Measurements from ENCODE around the gene POU2AF3. TPM values are rescaled to one million over a fixed set of nuclear protein-coding genes. Genes with fewer than 3 reads are reported as not detected.

POU2AF3 gene
- total RNA-seq, 2 experiments from 2014 or later = not detected

DNA sequence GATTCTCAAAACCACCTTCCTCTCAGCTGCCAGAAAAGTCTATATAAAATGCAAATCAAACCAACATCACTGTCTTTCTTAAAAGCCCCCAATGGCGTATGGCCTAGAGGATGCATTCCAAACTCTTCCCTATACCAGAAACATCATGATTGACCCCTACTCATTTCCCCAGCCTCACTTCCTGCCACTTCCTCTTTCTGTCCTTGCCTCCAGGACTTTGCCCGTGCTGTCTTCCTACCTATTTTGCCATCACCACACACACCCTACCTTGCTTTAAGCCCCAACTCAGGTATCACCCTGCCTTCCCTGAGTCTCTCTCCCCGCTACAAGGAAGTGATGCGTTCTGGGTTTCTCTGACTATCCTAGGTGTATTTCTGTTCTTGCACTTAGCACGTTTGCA, 44.7 kb upstream of the POU2AF3 start:
- ATAC-seq (ENCODE audit: poor library complexity) = no peak
- CTCF ChIA-PET = no interaction called here
- POLR2A ChIA-PET = no interaction called here
- H3K9me3 Mint-ChIP-seq = no peaks in the 10 kb centered on the region
- H3K27me3 Mint-ChIP-seq = peaks cover under 1% of the 10 kb centered on the region
- H3K4me1 Mint-ChIP-seq (ENCODE audit: low read depth) = no peaks in the 10 kb centered on the region
- no peak overlapping the region for H3K4me3 Mint-ChIP-seq
- no peak for TF ChIP-seq CTCF (IDR thresholded peaks at IDR 0.05)
- H3K4me1 ChIP-seq (ENCODE audit: insufficient read depth, low read length) = no peaks in the 10 kb centered on the region
- H3K27me3 ChIP-seq (ENCODE audit: control insufficient read depth in 1 of 2, insufficient read depth in 2 of 2, low read length in 2 of 2) = no peaks in the 10 kb centered on the region
- no peak overlapping the region for H3K27ac Mint-ChIP-seq
- H3K27ac ChIP-seq (ENCODE audit: low read depth in 1 of 2, low read length in 2 of 2) = no peak overlapping the region
- no peak for DNase-seq
- H3K36me3 ChIP-seq (ENCODE audit: insufficient read depth, low read length) = no peaks in the 10 kb centered on the region
- no peak overlapping the region for H3K4me3 ChIP-seq (ENCODE audit: low read length)
- H3K36me3 Mint-ChIP-seq (ENCODE audit: low read depth) = no peaks in the 10 kb centered on the region
- intact Hi-C loops (cut with DNase I, micrococcal nuclease) = no loop called here
- H3K9me3 ChIP-seq (ENCODE audit: control insufficient read depth in 1 of 2, insufficient read depth in 1 of 2, low read length in 2 of 2) = no peaks in the 10 kb centered on the region

DNA sequence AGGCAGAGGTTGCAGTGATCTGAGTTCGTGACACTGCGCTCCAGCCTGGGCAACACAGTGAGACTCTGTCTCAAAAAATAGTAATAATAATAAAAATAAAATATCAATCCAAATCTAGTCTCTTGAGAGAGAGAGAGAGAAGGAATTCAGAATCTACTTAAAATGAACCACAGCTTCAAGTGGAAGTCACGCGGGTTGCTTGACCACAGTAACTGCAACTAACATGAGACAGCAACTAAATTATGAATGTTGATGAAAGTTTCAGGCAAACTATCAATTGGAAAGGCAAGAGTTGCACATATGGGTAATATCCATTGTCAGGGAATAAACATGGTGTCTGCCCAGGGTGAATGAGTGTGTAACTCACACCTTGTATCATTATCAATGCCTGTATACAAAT, 40.3 kb upstream of the POU2AF3 start:
- no peaks in the 10 kb centered on the region for H3K4me1 ChIP-seq (ENCODE audit: insufficient read depth, low read length)
- peaks cover 0 to 12% of the 10 kb centered on the region in 2 experiments for H3K27me3 ChIP-seq (ENCODE audit: control insufficient read depth in 1 of 2, insufficient read depth in 2 of 2, low read length in 2 of 2)
- no peak overlapping the region for H3K4me3 Mint-ChIP-seq
- no peak for DNase-seq
- H3K9me3 Mint-ChIP-seq = no peaks in the 10 kb centered on the region
- ATAC-seq (ENCODE audit: poor library complexity) = no peak
- H3K4me3 ChIP-seq (ENCODE audit: low read length) = no peak overlapping the region
- no peaks in the 10 kb centered on the region for H3K36me3 ChIP-seq (ENCODE audit: insufficient read depth, low read length)
- H3K27ac ChIP-seq (ENCODE audit: low read depth in 1 of 2, low read length in 2 of 2) = no peak overlapping the region
- H3K36me3 Mint-ChIP-seq (ENCODE audit: low read depth) = no peaks in the 10 kb centered on the region
- no peak for TF ChIP-seq CTCF (IDR thresholded peaks at IDR 0.05)
- ChIA-PET CTCF (no interaction called here), POLR2A (no interaction called here)
- no peaks in the 10 kb centered on the region for H3K4me1 Mint-ChIP-seq (ENCODE audit: low read depth)
- H3K9me3 ChIP-seq (ENCODE audit: control insufficient read depth in 1 of 2, insufficient read depth in 1 of 2, low read length in 2 of 2) = no peaks in the 10 kb centered on the region
- no peak overlapping the region for H3K27ac Mint-ChIP-seq
- intact Hi-C loops (cut with DNase I, micrococcal nuclease) = no loop called here
- H3K27me3 Mint-ChIP-seq = peaks cover 32% of the 10 kb centered on the region

DNA sequence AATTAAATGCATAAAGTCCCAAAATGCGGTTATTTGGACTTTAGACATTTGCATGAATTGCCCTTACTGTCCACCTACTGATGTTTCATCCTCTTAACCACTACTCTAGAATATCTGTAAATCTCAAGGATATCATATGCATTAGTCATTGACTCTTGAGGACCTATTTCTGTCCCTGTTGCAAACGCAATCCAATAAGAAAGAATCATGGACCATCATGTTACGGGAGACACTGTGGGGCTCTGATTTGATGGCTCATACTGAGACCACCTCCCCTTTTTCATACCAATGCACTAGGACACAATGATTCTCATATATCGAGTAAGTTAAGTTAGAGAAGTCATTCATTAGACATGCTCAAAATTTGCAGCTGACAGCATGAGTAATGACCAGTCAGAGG, 38.5 kb upstream of the POU2AF3 start:
- no peaks in the 10 kb centered on the region for H3K36me3 Mint-ChIP-seq (ENCODE audit: low read depth)
- TF ChIP-seq CTCF (IDR thresholded peaks at IDR 0.05) = no peak
- no peaks in the 10 kb centered on the region for H3K36me3 ChIP-seq (ENCODE audit: insufficient read depth, low read length)
- no peaks in the 10 kb centered on the region for H3K9me3 Mint-ChIP-seq
- intact Hi-C loops (cut with DNase I, micrococcal nuclease) = no loop called here
- H3K4me3 ChIP-seq (ENCODE audit: low read length) = no peak overlapping the region
- H3K27ac ChIP-seq (ENCODE audit: low read depth in 1 of 2, low read length in 2 of 2) = no peak overlapping the region
- no peak overlapping the region for H3K4me3 Mint-ChIP-seq
- CTCF ChIA-PET = no interaction called here
- H3K9me3 ChIP-seq (ENCODE audit: control insufficient read depth in 1 of 2, insufficient read depth in 1 of 2, low read length in 2 of 2) = no peaks in the 10 kb centered on the region
- no peaks in the 10 kb centered on the region for H3K4me1 ChIP-seq (ENCODE audit: insufficient read depth, low read length)
- peaks cover 32% of the 10 kb centered on the region for H3K27me3 Mint-ChIP-seq
- DNase-seq = no peak
- no peak for ATAC-seq (ENCODE audit: poor library complexity)
- peaks cover 0 to 12% of the 10 kb centered on the region in 2 experiments for H3K27me3 ChIP-seq (ENCODE audit: control insufficient read depth in 1 of 2, insufficient read depth in 2 of 2, low read length in 2 of 2)
- H3K27ac Mint-ChIP-seq = no peak overlapping the region
- POLR2A ChIA-PET = no interaction called here
- H3K4me1 Mint-ChIP-seq (ENCODE audit: low read depth) = no peaks in the 10 kb centered on the region

Data from CD4-positive, alpha-beta T cell (primary cell).